NCI-H2171 treated with DMSO at 0.1 percent for 48 hours (cell line): Measurements from ENCODE around the gene ATG7.
"Not testable (repeated sequence)": the region's sequence is repeated elsewhere in the genome, so short reads cannot be mapped to it uniquely, and the experiment has no call there.

ENCODE experiments used
- DNase-seq: peaks from one replicate; lab custom pipeline; 2025; lab: John Stamatoyannopoulos, UW

Gene ATG7

GRCh38 chr3:11431319-11431718 lies 159.1 kb downstream of the ATG7 start:
- DNase-seq, result no peak

- DNase-seq, result no peak
Observed at GRCh38 chr3:11434017-11434526, 161.9 kb downstream of the ATG7 start.

DNA sequence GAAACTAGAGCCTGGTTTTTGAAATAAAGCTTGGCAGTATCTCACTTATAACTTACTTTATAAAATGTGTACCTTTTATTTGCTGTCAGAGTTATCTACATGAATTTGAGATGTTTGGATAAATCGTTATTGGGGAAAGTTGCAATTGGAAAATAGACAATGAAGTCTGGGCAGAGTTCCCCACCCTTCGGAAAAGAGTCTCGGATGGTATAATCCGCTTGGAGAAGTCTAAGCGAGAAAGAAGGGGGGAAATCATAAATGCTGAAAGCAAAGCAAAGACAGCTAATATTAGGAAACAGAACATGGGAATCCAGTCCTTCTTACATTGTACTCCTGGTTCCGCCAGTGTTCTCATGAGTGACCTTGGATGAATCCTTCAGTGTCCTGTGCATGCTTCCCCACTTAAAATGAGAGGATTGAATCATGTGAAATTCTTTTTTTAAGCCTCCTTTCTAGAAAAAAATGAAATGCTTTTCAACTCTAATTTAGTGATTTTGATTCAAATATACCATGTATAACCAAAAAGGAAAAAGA lies 162.4 kb downstream of the ATG7 start:
- DNase-seq, result no peak

DNA sequence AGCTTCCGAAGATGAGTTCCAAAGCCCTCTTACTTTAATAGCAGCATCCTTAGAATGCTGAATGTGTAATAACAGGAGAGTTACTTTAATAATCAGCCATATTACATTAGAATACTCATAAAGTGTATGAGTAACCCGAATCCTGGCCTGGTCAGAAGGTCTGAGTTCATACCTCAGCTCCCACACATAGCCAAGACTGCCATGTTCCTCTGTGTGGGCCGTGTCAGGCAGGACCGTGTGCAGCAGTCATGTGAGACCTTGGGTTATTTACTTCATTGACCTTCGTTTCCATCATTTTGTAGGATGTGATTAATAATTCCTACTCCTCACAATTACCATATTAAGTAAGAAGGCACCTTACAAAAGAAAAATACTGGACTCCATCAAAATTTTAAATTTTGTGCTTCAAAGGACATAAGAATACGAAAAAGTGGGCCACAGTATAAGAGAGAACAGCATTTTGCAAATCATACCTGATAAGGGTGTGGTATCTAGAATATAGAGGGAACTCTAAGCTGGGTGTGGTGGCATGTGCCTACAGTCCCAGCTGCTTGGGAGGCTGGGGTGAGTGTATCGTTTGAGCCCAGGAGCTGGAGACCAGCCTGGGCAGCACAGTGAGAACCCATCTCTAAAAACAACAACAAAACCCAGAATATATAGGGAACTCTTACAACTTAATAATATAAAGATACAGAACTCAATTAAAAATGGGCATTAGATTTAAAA lies 163.4 kb downstream of the ATG7 start:
- DNase-seq, result no peak

DNA sequence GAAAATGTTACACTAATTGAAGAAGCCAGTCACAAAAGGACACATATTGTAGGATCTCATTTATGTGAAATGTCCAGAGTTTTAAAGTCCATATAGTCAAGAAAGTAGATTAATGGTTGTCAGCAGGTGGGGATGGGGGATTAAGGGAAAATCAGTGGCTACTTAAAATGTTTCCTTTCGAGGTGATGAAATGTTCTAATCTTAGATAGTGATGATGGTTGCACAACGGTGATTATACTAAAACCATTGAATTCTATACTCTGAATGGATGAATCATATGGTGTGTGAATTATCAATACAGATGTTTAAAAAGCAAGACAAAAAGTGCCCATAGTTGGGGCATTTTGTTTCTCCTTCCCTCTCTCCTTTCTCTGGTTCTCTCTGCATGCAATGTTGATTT lies 164.6 kb downstream of the ATG7 start:
- no peak for DNase-seq

DNA sequence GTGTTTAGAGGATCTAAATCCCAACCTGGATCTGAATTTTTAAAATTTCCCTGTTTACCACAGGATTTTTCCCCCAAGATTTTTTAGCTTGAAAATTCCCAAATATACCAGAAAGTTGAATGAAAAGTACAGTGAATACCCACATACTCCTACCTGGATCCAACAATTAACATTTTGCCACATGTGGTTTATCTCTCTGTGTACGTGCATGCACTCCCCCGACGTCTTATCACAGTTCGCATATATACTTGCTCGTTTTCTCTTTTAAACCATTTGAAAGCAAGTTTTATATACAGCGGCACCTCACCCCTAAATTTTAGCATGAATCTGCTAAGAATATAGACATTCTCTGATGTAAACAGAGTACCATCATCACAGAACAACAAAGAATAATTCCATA lies 165.3 kb downstream of the ATG7 start:
- no peak for DNase-seq

DNA sequence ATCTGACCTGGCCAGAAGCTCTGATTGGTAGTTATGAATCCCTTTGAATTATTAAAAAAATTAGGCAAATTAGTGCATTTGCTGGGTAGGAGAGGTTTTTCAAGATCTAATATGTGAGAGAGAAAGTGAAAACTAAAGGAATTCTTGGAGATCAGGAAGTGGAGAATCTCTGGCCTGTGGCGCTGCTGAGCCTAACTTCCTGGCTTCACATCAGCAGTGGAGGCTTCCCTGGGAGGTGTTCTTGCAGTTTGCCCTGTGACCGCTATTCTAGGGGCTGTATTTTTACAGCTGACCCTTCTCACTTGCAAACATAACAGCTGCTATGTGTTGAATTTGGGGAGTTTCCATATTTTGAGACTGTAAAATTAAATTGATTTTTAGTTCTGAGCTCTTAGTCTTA lies 166.4 kb downstream of the ATG7 start:
- no peak for DNase-seq

- not testable (repeated sequence) for DNase-seq
Observed at GRCh38 chr3:11441346-11441745, 169.1 kb downstream of the ATG7 start.

GRCh38 chr3:11444404-11444803 lies 172.2 kb downstream of the ATG7 start:
- no peak for DNase-seq

DNA sequence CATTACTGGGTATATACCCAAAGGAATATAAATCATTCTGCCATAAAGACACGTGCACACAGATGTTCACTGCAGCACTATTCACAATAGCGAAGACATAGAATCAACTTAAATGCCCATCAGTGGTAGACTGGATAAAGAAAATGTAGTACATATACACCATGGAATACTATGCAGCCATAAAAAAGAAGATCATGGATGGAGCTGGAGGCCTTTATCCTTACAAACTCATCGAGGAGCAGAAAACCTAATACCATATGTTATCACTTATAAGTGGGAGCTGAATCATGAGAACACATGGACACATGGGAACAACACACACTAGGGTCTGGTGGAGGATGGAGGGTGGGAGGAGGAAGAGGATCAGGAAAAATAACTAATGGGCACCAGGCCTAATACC lies 173.0 kb downstream of the ATG7 start:
- DNase-seq, result not testable (repeated sequence)

DNA sequence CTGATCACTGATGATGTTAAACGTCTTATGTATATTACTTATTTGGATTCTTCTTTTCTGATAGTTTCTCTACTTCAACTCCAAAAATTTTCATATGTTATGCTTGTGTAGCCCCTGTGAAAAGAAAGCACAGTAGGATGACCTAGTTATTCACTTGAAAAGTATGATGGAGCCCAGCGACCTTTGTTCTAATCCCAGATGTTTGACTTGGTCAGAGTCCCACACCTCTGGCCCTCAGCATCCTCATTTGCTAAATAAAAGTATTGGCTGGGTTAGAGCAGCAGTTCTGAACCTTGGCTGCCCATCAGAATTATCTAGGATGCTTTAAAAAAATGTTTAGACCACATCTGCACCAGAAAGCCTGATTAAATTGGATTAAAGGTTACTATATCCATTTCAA lies 173.7 kb downstream of the ATG7 start:
- no peak for DNase-seq

DNA sequence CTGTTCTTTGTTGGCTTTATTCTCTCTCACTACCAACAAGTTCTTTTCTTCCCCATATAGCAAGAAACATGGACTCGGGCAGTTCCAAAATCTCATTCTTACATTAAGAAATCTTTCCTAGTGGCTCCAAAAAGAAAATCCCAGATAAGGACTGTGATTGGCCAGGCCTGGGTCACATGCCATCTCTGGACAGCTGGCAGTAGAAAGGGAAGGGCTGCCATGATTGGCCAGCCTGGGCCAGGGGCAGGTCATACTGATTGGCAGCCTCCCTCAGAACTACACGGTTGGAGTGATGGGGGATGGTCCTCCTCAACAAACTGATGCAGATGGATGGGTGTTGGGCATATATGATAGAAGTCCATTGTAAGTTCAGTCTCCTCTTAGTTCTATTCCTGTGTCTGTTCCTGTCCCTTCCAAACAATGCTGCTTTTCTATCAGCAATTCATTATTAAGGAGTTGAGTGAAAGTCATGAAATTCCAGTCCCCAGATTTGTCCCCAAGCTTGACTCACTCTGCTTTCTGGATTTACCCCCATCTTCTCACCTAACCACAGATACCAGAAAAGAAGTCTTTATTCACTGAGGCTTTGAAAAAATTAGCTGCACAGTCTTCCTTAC lies 175.5 kb downstream of the ATG7 start:
- DNase-seq, result no peak

- DNase-seq, result no peak
Observed at GRCh38 chr3:11450015-11450414, 177.8 kb downstream of the ATG7 start.

DNA sequence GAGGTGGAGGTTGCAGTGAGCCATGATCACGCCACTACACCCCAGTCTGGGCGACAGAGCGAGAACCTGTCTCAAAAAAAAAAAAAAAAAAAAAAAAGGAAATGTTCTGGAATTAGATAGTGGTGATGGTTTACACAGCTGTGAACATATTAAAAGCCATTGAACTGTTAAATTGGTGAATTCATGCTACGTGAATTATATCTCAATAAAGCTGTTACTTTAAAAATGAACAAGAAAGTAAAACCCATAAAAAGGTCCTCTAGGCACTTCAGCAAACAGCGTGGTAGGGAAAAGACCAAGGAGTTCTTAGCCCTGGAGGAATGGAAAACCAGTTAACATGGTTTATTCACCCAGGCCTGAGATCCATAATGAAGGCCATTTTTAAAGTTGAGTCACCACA lies 180.1 kb downstream of the ATG7 start:
- no peak for DNase-seq

DNA sequence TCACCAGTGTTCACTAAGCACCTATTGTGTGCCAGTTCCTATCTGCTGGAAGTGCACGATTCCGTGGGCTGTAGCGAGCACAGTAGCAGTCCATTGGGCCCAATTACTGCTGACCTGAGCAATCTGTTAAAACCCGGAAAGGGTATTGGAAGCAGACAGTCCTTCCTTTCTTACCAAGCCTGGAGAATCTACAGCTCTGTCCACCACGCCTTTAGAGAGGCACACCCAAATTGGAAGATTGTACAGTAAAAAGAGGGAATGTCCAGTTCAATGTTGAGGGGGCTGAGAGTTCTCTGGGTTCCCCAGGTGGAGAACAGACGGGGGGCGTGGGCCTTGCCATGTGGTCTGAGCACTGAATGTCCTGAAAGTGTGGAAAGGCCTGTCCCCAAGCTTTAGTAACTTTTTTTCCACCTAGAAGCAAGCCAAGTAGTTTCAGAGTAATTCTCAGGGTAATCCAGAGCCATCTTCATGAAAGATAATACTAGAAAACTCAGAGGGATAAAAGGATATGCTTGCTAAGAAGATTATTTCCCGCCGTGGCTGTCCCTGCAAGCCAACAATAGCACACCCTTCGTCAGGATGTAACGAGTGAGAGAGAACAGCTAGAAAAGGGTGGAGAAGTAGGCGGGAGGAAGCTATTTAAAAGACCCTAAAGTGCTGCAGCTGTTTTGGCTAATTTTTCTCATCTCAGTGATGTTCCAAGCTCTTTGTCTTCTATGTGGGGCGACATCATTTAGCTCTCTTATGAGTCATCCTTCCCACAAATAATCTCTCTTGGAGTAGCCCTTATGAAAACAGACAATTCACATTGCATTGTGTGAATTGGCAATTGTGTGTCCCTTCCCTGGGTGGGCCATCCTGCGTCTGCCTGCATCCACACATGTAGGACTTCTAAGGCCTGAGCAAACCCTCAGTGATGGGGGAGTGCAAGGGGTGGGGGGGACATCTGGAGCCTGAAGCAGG lies 181.0 kb downstream of the ATG7 start:
- DNase-seq, result no peak

DNA sequence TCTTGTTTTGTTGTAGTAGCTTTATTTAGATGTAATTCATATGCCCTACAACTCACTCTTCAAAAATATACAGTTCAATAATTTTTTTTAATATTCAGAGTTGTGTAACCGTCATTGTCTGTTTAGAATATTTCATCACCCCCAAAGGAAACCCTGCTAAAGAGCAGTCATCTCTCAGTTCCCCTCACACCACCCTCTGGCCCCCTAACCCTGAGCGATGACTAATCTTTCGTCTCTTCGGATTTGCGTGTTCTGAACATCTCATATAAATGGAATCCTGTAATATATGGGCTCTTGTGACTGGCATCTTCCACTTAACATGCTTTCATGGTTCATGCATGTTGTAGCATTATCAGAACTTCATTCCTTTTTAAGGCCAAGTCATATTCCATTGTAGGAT lies 183.8 kb downstream of the ATG7 start:
- DNase-seq, result no peak

- peak; percentile 80 for DNase-seq
Observed at GRCh38 chr3:11457135-11457534, 184.9 kb downstream of the ATG7 start.

GRCh38 chr3:11459186-11459824 lies 187.1 kb downstream of the ATG7 start:
- no peak for DNase-seq

GRCh38 chr3:11461226-11461625 lies 189.0 kb downstream of the ATG7 start:
- no peak for DNase-seq

GRCh38 chr3:11462673-11463072 lies 190.5 kb downstream of the ATG7 start:
- not testable (repeated sequence) for DNase-seq

GRCh38 chr3:11463591-11463990 lies 191.4 kb downstream of the ATG7 start:
- DNase-seq, result no peak

GRCh38 chr3:11464356-11464755 lies 192.2 kb downstream of the ATG7 start:
- no peak for DNase-seq
